Thoracic aorta (tissue), 2 donors: ENCODE results near the gene HSD11B1. TPM values are rescaled to one million over a fixed set of nuclear protein-coding genes. Genes with fewer than 3 reads are reported as not detected.

Source experiments
- ATAC-seq: fragments of 150-250 bp; one replicate; pipeline ENCODE4 v1.8.0; 2017; ENCODE audit warnings: low read depth; ENCODE audit not compliant: insufficient number of reproducible peaks, low FRiP score
- DNase-seq: peaks from one replicate; pipeline ENCODE4 v3.0.0-alpha.2; 2020; ENCODE audit warnings: low spot score
- H3K27ac ChIP-seq, 2 donors: fragments of 200-600 bp; sonication (generic); 1 replicate in 1 of 2; 2 replicates in 1 of 2; pipeline ENCODE4 v1.5.1; 2016; ENCODE audit warnings: mild to moderate bottlenecking in 2 of 2, moderate library complexity in 2 of 2
- H3K27me3 ChIP-seq: fragments of 200-600 bp; sonication (generic); replicated peaks from 2 replicates; pipeline ENCODE4 v1.6.0; 2016; ENCODE audit warnings: mild to moderate bottlenecking; ENCODE audit not compliant: insufficient read depth
- H3K36me3 ChIP-seq: fragments of 200-600 bp; sonication (generic); one replicate; pipeline ENCODE4 v1.5.1; 2016
- H3K4me1 ChIP-seq, 2 donors: fragments of 200-600 bp; sonication (generic); 1 replicate in 1 of 2; 2 replicates in 1 of 2; pipeline versions ENCODE4 v1.5.1 to v1.6.0; 2016; ENCODE audit warnings: low read depth in 2 of 2, mild to moderate bottlenecking in 1 of 2; ENCODE audit not compliant: control insufficient read depth in 1 of 2
- H3K4me3 ChIP-seq: fragments of 200-600 bp; sonication (generic); 2 replicates; pipeline ENCODE4 v1.5.1; 2016; ENCODE audit warnings: mild to moderate bottlenecking
- H3K9me3 ChIP-seq: fragments of 200-600 bp; sonication (generic); 2 replicates; pipeline ENCODE4 v1.5.1; 2016
- CTCF ChIP-seq: fragments of 200-600 bp; sonication (generic); IDR thresholded peaks from one replicate; pipeline ENCODE4 v1.5.1; 2019; ENCODE audit warnings: antibody characterized with exemption
- total RNA-seq, 2 donors: library from RNA; depleted of rRNA; stranded (reverse); fragments of >200 nt; gene quantifications; one replicate each; pipeline versions ENCODE4 v1.1.0 to v1.2.3, GENCODE V29; 2016

The HSD11B1 gene
- total RNA-seq, 2 donors from 2014 or later, result 15.7 to 24.4 TPM

GRCh38 chr1:209672705-209673630, 31.7 kb upstream of the HSD11B1 start:
- no peak for TF ChIP-seq CTCF
- Histone ChIP-seq H3K9me3 (no peaks in the 10 kb centered on the region), H3K4me1 (peaks cover 11 to 14% of the 10 kb centered on the region in 2 donors), H3K36me3 (no peaks in the 10 kb centered on the region), H3K27me3 (no peaks in the 10 kb centered on the region), H3K27ac (no peak overlapping the region), H3K4me3 (no peak overlapping the region)
- DNase-seq (no peak), ATAC-seq (peak; percentile 15)

- Histone ChIP-seq H3K36me3 (no peaks in the 10 kb centered on the region), H3K4me3 (no peak overlapping the region), H3K4me1 (peaks cover 11 to 14% of the 10 kb centered on the region in 2 donors), H3K9me3 (no peaks in the 10 kb centered on the region), H3K27ac (no peak overlapping the region), H3K27me3 (no peaks in the 10 kb centered on the region)
- no peak for ATAC-seq
- DNase-seq, result no peak
- no peak for TF ChIP-seq CTCF
These were observed 30.8 kb upstream of the HSD11B1 start for GRCh38 chr1:209673631-209674417.

GRCh38 chr1:209674957-209675564, 29.6 kb upstream of the HSD11B1 start, which contains the start of gene G0S2:
TSS of gene G0S2 (plus strand) at chr1:209675412. CDS start at chr1:209675685, 273 bp downstream.
- Histone ChIP-seq H3K9me3 (no peaks in the 10 kb centered on the region), H3K36me3 (no peaks in the 10 kb centered on the region), H3K4me1 (peaks cover 11 to 14% of the 10 kb centered on the region in 2 donors), H3K4me3 (peak within 1 kb of the TSS; percentile 73), H3K27me3 (no peaks in the 10 kb centered on the region), H3K27ac (no peak within 1 kb of the TSS)
- no peak for TF ChIP-seq CTCF
- DNase-seq, result no peak
- ATAC-seq, result peak; percentile 19

GRCh38 chr1:209675565-209676154, 29.0 kb upstream of the HSD11B1 start:
- ATAC-seq (no peak), DNase-seq (no peak)
- TF ChIP-seq CTCF, result no peak
- H3K4me3 ChIP-seq, result peak overlapping the region; percentile 73
- H3K4me1 ChIP-seq, result peaks cover 11 to 14% of the 10 kb centered on the region in 2 donors
- no peaks in the 10 kb centered on the region for H3K9me3 ChIP-seq
- no peaks in the 10 kb centered on the region for H3K27me3 ChIP-seq
- H3K27ac ChIP-seq, result no peak overlapping the region
- H3K36me3 ChIP-seq, result no peaks in the 10 kb centered on the region
